NCI-H146 treated with DMSO at 0.1 percent for 48 hours (cell line): ENCODE measurements around the gene SH3RF3.

Experiments used
- DNase-seq: peaks from one replicate; lab custom pipeline; 2025; ENCODE audit not compliant: unreplicated experiment; lab: John Stamatoyannopoulos, UW

The SH3RF3 gene

GRCh38 chr2:109330056-109330455 lies 201.1 kb downstream of the SH3RF3 start:
- DNase-seq, result no peak

GRCh38 chr2:109331081-109331480 lies 202.1 kb downstream of the SH3RF3 start:
- no peak for DNase-seq

- no peak for DNase-seq
Measured at GRCh38 chr2:109331896-109332848, 203.2 kb downstream of the SH3RF3 start.

GRCh38 chr2:109332880-109333279 lies 203.9 kb downstream of the SH3RF3 start:
- no peak for DNase-seq

- DNase-seq, result no peak
Measured at GRCh38 chr2:109333414-109334210, 204.6 kb downstream of the SH3RF3 start.

GRCh38 chr2:109335631-109336176 lies 206.7 kb downstream of the SH3RF3 start:
- DNase-seq, result no peak

- no peak for DNase-seq
Measured at GRCh38 chr2:109336296-109336695, 207.3 kb downstream of the SH3RF3 start.

- DNase-seq, result no peak
Measured at GRCh38 chr2:109337221-109337620, 208.2 kb downstream of the SH3RF3 start.

GRCh38 chr2:109339519-109339966 lies 210.5 kb downstream of the SH3RF3 start:
- DNase-seq, result no peak

GRCh38 chr2:109340381-109340780 lies 211.4 kb downstream of the SH3RF3 start:
- no peak for DNase-seq

- DNase-seq, result no peak
Measured at GRCh38 chr2:109341355-109342255, 212.6 kb downstream of the SH3RF3 start.

GRCh38 chr2:109342256-109342850 lies 213.3 kb downstream of the SH3RF3 start:
- no peak for DNase-seq

- DNase-seq, result no peak
Measured at GRCh38 chr2:109342930-109343329, 213.9 kb downstream of the SH3RF3 start.

- DNase-seq, result no peak
Measured at GRCh38 chr2:109343460-109343859, 214.5 kb downstream of the SH3RF3 start.

GRCh38 chr2:109344270-109344805 lies 215.3 kb downstream of the SH3RF3 start:
- no peak for DNase-seq

GRCh38 chr2:109345091-109345490 lies 216.1 kb downstream of the SH3RF3 start:
- DNase-seq, result no peak

GRCh38 chr2:109345653-109346480 lies 216.9 kb downstream of the SH3RF3 start:
- no peak for DNase-seq

- no peak for DNase-seq
Measured at GRCh38 chr2:109346601-109347228, 217.7 kb downstream of the SH3RF3 start.
